HG02763 (cell line): ENCODE results near the gene SKIL.
"Not testable (repeated sequence)": the region's sequence is repeated elsewhere in the genome, so short reads cannot be mapped to it uniquely, and the experiment has no call there.

Experiments
- ATAC-seq: cut with Tn5 transposase; IDR thresholded peaks from one replicate; pipeline ENCODE4 v1.9.1; 2021; ENCODE audit warnings: mild to moderate bottlenecking, moderate library complexity; ENCODE audit not compliant: unreplicated experiment

SKIL gene, protein sequence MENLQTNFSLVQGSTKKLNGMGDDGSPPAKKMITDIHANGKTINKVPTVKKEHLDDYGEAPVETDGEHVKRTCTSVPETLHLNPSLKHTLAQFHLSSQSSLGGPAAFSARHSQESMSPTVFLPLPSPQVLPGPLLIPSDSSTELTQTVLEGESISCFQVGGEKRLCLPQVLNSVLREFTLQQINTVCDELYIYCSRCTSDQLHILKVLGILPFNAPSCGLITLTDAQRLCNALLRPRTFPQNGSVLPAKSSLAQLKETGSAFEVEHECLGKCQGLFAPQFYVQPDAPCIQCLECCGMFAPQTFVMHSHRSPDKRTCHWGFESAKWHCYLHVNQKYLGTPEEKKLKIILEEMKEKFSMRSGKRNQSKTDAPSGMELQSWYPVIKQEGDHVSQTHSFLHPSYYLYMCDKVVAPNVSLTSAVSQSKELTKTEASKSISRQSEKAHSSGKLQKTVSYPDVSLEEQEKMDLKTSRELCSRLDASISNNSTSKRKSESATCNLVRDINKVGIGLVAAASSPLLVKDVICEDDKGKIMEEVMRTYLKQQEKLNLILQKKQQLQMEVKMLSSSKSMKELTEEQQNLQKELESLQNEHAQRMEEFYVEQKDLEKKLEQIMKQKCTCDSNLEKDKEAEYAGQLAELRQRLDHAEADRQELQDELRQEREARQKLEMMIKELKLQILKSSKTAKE

DNA sequence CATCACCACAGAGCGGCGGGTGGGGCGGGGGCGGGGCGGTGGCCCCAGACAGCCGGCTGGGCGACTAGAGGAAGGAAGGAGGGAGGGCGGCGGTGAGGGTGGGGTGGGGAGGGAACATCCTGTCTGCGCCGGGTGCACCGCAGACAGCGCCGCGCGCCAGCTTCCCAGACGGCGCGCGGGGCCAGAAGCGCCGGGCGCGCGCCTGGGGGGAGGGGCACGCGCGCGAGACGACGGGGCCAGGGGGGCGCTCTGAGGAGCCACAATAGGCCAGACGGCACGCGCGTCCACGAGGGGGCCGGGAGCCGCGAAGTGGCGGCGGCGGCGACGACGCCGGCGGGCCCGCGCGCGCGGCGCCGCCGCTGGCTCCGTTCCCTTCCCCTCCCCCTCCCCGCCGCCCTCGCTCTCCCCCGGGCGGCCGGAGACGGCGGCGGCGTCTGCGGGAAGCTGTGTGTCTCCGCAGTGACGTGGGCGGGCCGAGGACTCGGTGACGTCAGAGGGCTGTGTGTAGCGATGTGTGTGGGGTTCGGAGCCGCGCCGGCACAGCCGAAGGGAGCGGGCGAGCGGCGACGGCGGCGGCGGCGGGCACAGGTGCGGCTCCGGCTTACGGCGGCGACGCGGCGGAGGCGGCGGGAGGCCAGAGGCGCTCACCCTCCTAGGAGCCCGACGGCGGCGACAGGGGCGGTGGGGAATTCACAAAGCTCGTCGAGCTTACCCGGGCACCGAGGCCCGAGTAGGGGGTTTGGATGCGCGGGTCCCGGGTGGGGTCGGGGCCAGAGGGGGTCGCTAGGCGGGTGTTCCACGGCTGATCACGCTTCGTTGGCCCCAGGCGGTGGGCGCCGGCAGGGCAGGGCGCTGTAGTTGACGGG lies at the start of gene SKIL:
SKIL (plus strand) TSS at position 540 of the 866 bp plus-strand sequence. CDS start 2,617 bp downstream, outside the sequence.
- ATAC-seq = peak; percentile 52

DNA sequence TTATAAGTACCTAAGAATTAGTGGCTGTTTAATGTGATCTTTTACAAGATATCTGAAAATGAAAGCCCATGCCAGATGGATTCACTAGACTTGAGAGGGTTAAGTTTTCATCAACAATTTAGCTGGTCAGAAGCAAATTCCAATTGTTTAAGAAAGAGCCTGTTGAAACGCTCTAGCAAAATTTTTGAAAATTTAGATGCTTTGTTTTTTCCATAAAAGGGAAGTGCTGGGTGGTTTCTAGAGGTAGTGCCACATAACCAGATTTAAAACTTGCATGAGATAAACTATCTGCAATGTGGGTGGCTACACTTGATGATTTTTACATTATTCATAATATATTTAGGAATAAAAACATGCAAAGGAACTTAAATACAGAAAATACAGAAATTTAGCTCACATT lies 48.5 kb upstream of the SKIL start:
- ATAC-seq = no peak

DNA sequence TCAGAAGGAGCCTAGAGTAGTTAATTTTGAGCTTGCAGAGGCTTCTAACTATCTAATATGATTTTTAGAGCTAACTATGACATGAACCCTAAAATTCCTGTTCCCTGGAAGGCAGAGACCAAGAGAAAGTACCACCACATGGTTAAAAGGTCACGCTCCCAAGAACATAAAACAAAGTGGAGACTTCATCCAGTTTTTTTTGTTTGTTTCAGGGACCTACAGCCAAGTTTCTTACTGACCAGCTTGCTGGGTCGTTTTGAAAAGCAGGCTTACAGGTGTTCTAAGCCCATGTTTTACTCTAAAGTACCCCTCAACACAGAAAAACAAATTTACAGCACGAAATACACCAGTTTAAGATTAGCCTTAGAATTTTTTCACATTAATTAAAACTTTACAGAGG lies 39.6 kb upstream of the SKIL start:
- no peak for ATAC-seq

GRCh38 chr3:170320461-170321121 lies 36.9 kb upstream of the SKIL start:
- ATAC-seq = no peak

DNA sequence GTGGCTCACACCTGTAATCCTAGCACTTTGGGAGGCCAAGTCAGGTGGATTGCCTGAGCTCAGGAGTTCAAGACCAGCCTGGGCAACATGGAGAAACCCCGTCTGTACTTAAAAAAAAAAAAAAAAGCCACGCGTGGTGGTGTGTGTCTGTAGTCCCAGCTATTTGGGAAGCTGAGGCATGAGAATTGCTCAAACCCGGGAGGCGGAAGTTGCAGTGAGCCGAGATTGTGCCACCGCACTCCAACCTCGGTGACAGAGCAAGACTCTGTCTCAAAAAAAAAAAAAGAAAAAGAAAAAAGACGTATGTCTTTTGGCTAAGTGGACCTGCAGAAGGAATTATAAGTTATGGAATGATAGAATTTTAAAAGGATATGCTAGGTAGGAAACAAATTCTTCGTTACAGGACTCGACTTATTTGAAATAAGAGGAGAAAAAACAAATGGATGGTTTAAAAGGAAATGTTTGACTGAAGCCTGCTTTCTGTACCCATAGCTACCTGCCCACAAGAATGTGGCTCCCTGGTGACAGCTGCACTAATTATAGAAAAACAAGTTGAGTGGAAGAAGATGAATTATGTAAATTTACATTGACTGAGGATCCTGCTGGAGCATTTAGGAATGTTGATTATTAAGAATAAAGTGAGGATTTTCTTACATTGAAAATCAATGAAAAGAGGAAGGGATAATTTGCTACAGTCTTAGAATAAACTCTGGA lies 36.0 kb upstream of the SKIL start:
- no peak for ATAC-seq

- ATAC-seq = no peak
Observed at GRCh38 chr3:170322566-170323269, 34.8 kb upstream of the SKIL start.

GRCh38 chr3:170323331-170323730 lies 34.2 kb upstream of the SKIL start:
- no peak for ATAC-seq

DNA sequence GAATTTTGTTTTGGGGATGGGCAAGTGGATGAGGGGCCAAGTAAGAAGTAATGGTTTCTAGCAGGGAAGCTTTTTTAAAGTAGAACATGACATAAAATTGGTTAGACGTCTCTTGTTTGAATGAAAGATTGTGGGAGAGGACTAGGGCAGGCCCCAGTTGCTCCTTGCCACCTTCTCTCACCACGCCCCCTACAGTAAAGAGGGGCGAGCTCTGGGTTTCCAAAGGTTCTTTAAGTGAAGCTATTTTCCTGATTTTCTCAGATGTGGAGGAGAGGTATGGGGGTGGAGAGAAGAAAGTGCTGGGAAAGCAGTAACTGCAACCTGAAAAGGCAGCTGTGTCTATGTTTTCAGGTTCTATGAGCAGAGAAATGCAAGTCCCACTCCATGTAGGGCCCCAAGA lies 32.6 kb upstream of the SKIL start:
- no peak for ATAC-seq

- no peak for ATAC-seq
Observed at GRCh38 chr3:170327040-170327808, 30.3 kb upstream of the SKIL start.

DNA sequence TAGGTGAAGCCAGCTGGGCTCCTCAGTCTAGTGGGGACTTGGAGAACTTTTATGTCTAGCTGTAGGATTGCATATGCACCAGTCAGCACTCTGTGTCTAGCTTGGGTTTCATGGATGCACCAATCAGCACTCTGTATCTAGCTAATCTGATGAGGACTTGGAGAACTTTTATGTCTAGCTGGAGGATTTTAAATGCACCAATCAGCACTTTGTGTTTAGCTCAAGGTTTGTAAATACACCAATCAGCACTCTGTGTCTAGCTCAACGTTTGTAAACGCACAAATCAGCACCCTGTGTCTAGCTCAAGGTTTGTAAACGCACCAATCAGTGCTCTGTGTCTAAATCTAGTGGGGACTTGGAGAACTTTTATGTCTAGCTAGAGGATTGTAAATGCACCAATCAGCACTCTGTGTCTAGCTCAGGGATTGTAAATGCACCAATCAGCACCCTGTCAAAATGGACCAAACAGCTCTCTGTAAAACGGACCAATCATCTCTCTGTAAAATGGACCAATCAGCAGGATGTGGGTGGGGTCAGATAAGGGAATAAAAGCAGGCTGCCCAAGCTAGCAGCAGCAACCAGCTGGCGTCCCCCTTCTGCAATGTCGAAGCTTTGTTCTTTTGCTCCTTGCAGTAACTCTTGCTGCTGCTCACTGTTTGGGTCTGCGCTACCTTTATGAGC lies 29.5 kb upstream of the SKIL start:
- ATAC-seq = not testable (repeated sequence)

- ATAC-seq = no peak
Observed at GRCh38 chr3:170330366-170330765, 27.1 kb upstream of the SKIL start.

DNA sequence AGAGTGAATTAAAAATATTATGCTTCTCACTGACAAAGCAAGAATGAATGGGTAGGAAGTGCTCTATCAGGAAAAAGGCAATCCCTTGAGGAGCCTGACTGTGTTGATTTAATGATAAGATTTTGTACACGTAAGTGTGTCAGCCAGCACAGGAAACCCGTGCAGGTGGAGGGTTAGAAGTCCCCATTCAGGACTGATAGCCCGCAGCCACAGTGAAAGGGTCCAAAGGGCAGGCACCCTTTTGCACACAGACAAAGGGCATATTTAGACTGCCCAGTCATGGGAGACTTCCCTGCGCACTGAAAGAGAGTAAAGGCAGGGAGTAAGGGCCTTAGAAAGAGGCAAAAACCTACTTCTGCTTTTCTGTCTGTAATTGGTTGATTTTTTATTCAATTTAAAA lies 26.4 kb upstream of the SKIL start:
- peak; percentile 53 for ATAC-seq

GRCh38 chr3:170337420-170337819 lies 20.1 kb upstream of the SKIL start:
- ATAC-seq = no peak

GRCh38 chr3:170338690-170339340 lies 18.7 kb upstream of the SKIL start:
- no peak for ATAC-seq

DNA sequence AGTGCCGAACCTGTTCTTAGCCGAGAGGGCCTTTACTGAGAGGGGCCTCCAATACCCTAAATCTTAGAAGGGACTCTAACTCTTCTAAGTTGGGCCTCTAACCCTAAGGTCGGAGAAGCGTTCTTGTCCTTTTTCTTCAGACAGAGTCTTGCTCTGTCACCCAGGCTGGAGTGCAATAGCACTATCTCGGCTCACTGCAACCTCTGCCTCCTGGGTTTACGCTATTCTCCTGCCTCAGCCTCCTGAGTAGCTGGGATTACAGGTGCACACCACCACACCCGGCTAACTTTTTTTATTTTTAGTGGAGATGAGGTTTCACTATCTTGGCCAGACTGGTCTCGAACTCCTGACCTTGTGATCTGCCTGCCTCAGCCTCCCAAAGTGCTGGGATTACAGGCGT lies 15.2 kb upstream of the SKIL start:
- not testable (repeated sequence) for ATAC-seq

DNA sequence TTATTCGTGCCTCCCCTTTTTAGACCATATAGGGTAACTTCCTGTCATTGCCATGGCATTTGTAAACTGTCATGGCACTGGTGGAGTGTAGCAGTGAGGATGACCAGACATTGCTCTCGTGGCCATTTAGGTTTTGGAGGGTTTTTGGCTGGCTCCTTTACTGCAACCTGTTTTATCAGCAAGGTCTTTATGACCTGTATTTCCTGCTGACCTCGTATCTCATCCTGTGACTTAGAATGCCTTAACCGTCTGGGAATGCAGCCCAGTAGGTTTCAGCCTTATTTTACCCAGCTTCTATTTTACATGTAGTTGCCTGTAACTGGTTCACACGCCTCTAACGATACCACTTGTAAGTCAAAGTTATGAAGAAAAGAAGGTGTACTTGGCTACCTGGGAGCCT lies 13.7 kb upstream of the SKIL start:
- not testable (repeated sequence) for ATAC-seq

DNA sequence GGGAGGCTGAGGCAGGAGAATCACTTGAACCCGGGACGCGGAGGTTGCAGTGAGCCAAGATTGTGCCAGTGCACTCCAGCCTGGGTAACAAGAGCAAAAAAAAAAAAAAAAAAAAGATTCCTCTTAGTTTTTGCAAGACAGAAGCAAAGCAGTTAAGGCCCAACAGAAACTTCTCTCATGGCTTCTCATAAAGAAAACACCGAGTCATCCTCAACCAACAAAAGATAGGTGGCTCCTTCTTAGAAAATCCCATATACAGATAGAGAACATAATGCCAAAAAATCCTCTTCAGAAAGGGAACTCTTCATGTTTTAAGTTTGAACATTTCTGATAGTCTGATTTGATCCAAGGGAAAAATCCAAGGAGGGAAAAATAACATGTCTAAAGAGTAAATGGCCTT lies 12.5 kb upstream of the SKIL start:
- ATAC-seq = no peak
